HCEC 1CT (cell line): ENCODE results near the gene DAGLB.
"Not testable (repeated sequence)": the region's sequence is repeated elsewhere in the genome, so short reads cannot be mapped to it uniquely, and the experiment has no call there.

Source experiments
- DNase-seq: peaks from one replicate; pipeline ENCODE4 v3.0.0-alpha.2; 2017

Gene DAGLB

DNA sequence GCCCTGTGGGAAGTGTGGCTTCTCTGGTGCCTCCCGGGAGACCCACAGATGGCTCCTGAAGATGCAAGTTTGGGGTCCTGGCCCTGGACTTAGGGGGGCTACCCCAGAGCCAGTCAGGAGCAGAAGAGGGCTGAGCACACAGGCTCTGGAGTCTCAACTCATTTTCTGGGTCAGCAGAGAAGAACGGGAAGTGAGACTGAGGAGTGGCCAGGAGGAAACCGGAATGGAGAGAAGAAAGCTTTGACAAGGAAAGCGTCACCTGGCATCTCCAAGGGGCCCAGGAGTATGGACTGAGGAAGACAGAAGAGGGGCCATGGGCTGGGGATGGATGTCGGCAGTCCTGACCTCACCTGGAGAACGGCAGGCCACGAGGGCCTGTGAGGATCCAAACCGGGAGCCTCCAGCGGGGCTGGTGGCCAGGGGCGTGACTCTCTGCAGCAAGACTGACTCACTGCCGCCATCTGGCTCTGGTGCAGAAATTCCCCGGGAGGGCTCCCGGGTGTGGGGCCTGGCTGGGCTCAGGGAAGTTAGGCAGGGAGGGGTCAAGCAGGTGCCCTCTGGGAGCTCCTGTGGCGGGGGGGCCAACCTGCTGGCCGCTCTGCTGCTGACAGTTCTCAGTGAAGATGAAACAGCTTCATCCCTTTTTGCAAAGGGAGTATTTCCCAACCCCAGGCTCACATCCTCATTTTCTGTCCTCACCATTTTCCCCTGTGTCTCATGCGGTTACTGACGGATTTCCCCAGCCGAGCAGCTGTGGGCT lies 23.6 kb downstream of the DAGLB start:
- no peak for DNase-seq

DNA sequence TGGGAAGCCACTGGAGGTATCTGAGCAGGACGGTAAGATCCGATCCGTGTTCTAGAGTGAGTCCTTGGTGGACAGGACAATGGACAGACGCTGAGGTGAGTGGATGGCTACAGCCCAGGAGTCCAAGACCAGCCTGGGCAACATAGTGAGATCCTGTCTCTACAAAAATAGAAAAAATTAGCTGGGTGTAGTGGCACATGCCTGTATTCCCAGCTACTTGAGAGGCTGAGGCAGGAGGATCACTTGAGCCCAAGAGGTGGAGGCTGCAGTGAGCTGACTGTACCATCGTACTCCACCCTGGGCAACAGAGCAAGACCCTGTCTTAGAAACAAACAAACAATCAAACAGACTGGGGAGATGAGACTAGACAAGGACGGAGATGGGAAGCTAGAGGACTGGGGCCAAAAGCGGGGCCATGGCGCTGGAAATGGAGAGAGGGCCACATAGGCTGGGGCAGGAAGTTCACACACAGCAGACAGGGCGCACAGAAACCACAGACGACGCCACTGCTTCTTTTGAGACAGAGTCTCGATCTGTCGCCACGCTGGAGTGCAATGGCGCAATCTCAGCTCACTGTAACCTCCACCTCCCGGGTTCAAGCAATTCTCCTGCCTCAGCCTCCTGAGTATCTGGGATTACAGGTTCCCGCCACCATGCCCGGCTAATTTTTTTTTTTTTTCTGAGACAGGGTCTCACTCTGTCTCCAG lies 24.7 kb downstream of the DAGLB start:
- DNase-seq: no peak

DNA sequence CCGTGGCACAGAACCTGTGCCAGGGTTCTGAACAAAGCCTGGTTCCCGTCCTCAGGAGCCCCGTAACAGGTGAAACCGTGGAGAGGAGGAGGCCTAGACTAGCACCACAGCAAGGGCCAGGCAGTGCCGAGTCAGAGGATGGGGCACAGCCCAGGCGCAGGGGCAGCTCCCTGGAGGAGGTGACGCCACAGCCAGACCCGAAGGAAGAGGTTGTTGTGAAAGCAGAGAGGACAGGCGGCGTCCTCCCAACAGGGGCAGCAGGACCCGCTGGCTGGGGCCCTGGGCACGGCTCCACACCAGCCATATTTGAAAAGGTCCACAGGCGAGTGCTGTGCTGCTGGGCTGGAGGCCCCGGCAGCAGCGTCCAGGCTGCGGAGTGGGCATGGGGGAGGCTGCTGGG lies 25.7 kb downstream of the DAGLB start:
- DNase-seq: no peak

DNA sequence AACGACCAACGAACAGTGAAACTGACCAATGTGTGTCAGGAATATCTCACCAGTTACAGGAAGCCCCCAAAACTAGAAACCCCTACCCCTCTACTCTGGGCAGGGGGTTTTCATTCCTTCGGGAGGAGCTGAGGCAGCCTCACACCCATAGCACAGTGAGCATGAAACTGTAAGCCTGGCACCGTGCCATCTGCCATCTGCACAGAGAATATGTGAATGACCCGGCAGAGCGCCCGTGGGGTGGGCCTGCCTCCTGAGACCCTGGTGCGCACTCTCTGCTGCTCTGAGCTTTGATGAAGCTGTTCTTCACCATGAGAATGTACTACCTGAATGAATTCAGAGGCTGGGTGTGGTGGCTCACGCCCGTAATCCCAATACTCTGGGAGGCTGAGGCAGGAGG lies 27.1 kb downstream of the DAGLB start:
- no peak for DNase-seq

DNA sequence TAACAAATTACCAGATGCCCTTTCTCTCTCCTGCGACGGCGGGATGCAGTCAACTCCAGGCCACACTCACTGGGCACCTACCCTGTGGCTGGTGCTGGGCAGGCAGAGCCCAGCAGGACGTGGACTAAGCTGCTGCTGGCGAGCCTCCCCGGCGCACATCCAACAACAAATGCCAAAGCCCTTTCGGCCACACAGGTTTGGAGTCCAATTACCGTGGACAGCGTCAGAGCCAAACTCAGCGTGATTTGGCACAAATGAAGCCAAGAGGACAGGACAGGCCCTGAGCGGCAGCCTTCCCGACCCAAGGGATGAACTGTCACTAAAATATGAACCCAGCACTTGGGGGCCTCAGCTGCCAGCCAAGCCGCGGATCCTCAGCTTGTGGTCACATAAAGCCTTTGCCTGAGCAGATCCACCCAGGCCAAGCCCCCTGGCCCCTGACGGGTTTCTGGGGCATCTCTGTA lies 28.4 kb downstream of the DAGLB start:
- no peak for DNase-seq

DNA sequence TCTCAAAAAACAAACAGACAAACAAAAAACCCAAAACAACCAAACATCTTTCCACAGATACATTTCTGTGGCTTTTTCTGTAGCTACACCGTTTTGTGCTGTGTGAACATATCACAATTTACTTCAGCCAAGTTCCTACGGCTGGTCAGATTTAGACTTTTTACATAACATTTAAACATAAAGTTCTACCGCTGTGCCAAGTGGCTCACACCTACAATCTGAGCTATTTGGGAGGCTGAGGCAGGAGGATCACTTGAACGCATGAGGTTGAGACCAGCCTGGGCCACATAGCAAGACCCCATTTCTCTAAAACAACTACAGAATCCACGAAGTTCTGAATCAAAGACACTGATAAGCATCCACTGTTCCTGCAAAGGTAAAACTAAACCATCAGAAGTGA lies 30.3 kb downstream of the DAGLB start:
- no peak for DNase-seq

DNA sequence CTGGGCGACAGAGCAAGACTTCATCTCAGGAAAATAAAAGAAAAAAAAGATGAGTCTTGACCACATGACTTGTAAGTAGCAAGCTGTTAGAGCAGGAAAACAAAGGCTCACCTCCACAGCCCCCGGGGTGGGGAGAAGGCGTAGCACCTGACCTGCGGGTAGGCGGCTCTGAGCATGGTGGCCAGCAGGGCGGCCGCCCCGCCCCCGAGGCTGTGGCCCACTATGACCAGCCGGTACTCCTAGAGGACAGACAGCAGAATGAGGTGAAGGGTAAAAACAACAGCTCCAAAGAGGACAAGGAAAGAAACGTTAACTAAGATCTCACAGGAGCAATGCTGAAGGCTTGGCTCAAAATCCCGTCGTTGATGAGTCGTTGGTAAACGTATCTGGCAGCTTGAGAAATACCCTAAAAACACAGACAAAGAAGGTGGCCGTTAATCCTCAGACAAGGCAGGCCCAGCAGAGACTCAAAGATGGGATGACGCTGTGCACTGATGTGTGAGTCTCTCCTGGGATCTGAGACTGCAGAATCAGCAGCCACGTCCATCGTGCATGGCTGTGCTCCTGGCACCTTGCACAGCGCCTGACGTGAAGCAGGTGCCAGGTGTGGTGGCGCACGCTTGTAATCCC lies 31.1 kb downstream of the DAGLB start:
- DNase-seq: no peak

DNA sequence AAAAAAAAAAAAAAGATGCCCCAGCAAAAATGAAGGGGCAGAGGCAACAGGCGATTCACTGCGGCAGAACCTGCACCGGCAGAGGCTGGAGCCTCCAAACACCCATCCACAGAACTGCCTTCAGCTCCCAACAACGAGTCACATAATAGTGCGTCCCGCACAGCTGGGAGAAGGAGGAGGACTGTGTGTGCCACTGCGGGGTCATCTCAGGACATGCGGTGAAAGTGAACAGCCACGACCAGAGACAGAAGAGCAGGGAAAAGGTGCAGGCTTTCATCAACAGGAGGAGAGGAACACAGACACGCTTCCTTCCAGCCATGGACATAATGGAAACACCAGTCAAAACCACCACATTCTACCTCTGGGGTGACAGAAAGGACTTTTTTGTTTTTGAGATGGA lies 34.1 kb downstream of the DAGLB start:
- DNase-seq: no peak

DNA sequence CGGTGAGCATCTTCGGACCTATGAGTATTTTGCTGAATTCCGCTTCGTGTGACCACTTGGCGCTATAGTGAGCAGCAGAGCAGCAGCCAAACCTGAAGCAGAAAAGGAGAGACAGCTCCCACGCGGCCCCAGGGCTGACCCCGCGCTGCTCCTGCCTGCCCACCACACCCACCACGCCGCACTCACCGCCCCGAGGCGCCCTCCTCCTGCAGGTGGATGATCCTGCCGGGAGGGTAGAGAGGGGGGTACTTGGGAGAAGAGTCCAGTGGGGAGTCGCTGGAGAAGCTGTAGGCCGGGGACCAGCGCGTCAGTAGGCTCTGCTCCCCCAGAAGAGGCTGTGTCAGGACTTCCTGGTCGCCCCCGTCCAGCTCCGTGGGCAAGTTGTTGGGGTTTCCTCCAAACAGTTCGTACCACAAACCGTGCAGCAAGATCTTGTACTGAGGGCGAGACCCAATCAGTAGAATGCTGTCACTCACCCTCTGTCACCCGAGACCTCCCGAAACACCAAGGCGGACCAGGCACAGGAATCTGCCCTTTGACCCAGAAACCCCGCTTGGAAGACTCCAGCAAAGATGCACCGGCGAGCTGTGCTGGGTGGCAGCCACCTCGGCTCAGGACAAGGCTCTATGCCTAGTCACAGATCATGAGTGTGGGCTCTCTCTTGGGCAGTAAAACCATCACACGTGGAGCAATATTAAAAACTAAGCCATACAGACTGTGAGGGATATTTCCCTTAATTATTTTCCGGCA lies 37.6 kb downstream of the DAGLB start:
- no peak for DNase-seq

DNA sequence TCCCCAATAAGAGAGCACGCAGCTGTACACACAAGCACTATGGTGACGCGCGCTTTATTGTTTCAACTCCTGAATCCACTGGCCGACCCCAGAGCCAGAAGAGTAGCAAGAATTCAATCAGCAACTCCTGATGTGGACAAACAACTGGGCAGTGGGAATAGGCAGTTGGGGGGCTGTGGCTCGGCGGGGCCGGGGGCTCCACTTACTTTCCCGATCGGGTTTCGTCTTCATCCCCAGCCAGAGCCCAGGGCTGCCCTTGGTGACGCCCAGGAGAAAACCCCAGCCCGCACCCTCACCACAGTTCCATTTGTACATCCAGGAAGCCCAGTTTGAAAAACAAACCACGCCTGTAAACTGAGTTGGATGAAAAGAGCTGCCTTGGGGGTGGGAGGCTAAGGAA lies 38.7 kb downstream of the DAGLB start:
- no peak for DNase-seq

DNA sequence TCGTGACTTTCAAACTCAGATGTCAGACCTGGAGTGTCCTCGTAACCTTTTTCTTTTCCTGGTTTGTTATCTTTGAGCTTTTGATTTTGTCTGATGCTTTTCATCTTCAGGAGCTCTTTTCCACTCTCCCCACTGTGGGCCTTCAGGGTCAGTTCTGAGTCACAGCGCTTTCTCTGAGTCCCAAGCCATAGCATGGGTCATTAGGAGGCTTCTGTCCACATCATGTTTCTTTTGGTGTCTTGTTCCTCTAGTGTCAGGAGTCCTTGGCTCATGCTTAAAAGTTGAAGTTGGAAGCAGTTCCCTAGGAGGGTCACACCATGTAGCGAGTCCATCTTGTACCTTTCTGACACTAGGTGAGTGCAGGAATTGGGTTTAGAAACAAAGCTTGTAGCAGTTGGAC lies 40.3 kb downstream of the DAGLB start:
- no peak for DNase-seq

DNA sequence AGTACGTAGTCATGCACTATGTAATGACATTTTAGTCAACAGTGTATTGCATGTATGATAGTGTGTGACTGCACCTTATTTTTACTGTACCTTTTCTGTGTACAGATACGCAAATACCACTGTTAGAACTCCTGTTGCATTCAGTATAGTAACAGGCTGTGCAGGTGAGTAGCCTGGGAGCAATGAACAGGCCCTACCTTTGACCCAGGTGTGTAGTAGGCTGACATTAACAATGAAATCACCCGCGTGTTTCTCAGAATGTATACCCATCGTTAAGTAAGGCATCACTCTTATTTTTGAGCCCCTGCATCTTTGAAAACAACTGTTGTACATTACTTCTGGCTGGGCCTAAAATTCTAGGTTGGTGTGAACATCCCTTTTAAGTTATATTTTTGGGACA lies 41.6 kb downstream of the DAGLB start:
- no peak for DNase-seq

DNA sequence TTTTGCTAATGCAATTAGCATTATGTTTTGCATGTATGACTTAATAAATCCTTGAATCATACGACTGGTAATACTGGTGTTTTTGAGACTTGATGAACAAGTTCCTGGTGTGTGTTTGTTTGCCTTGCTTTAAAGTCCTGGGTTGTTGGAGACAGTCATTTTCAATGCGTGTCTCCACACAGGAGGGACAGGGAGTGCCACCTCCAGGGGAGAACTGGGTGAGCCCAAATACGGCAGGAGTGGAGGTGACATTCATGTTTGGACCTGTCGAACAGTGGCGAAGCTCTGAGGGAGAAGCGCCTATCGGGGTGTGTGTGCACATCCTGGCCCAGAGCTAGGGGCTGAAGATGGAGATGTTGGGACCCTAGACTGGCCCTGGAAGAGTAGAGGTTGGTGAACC lies 43.8 kb downstream of the DAGLB start:
- no peak for DNase-seq

DNA sequence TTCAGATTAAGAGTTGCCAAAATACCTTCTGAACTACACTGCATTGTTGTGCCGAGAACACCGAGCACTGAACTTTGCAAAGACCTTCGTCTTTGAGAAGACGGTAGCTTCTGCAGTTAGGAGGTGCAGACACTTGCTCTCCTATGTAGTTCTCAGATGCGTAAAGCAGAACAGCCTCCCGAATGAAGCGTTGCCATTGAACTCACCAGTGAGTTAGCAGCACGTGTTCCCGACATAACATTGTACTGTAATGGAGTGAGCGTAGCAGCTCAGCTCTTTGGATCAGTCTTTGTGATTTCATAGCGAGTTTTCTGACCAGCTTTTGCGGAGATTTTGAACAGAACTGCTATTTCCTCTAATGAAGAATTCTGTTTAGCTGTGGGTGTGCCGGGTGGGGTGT lies 45.0 kb downstream of the DAGLB start:
- DNase-seq: no peak

DNA sequence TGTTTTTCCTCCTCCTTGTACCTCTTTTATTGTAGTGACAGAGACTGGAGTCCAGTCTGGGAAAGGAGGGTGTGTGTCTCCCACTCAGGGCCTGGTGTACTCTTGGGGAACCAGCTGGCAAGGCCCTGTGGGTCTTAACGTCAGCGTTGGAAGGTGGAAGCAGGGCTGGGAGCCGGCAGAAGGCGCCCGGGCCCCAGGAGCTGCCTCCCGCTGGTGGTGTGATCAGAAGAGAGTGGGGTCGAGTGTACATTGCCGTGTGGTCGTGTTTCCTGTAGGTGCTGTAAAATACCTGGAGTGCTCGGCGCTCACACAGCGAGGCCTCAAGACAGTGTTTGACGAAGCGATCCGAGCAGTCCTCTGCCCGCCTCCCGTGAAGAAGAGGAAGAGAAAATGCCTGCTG lies 45.7 kb downstream of the DAGLB start:
- DNase-seq: no peak

DNA sequence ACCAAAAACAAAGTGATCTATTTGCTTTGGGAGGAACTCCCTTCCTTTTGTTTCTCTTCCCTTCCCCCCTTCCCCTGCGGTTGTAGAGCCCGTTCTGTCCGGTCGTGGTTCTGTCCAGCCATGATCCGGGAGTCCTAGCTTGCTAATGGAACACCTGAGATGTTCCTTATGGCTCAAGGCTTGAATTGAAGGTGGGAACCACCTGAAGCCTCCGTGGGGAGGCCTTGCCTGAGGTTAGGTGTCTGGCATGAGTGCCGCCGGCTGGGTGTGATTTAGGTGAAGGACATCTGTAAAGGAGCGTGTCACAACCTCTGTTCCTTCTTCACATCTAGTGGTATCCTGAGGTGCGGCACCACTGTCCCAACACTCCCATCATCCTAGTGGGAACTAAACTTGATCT lies 46.2 kb downstream of the DAGLB start:
- DNase-seq: no peak

DNA sequence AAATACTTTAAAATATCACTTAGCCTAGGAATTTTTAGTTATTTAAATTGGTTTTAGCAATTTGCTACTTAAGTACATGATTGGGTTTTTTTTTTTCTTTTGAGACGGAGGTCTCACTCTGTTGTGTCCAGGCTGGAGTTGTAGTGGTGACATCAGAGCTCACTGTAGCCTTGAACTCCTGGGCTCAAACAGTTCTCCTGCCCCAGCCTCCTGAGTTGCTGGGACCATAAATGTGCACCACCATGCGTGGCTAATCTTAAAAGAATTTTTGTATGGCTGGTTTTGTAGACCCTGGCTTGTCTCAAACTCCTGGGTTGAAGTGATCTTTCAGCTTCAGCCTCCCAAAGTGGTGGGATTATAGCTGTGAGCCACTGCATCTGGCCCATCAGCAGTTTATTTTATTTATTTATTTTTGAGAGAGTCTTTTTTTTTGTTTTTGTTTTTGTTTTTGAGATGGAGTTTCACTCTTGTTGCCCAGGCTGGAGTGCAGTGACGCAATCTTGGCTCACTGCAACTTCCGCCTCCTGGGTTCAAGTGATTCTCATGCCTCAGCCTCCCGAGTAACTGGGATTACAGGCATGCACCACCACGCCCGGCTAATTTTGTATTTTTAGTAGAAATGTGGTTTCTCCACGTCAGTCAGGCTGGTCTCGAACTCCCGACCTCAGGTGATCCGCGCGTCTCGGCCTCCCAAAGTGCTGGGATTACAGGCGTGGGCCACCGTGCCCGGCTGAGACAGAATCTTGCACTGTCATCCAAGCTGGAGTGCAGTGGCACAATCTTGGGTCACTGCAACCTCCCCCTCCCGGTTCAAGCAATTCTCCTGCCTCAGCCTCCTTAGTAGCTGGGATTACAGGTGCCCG lies 47.3 kb downstream of the DAGLB start:
- DNase-seq: not testable (repeated sequence)

DNA sequence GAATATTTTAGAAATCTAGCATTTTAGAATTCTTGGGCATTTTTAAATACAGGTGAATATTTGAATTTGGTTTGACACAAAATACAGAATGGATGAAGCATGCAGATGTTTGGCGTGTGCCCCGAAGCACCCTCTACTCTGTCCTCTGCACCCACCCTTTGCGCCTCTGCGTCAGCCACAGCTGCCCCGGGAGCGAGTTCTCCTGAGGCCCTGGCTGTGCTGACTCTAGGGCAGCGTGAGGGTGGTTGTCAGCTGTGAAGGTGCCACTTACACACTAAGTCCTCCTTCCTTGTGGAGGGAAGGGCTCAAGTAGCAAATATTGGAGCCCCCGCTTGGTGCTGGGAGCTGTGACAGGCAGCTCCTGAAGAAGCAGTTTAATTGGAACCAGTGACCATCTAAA lies 48.4 kb downstream of the DAGLB start:
- DNase-seq: no peak

DNA sequence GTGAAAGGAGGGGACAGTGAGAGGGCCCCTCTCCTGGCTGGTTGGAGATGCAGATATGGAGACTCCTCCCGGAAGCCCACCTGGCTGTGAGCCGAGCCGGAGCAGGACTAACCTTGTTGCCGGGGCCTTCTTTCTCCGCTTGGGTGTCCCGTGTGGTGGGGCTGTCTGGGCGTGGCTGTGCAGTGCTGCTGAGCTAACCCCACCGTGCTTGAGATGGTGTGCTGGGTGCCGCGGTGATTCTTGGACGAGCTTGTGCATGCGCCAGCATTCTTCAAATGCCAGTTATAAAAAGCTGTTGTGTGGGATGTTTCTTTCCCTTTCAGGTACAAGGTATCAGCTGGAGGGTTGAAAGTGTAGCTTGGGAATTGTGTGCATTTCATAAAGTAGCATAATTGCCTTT lies 48.8 kb downstream of the DAGLB start:
- DNase-seq: no peak

DNA sequence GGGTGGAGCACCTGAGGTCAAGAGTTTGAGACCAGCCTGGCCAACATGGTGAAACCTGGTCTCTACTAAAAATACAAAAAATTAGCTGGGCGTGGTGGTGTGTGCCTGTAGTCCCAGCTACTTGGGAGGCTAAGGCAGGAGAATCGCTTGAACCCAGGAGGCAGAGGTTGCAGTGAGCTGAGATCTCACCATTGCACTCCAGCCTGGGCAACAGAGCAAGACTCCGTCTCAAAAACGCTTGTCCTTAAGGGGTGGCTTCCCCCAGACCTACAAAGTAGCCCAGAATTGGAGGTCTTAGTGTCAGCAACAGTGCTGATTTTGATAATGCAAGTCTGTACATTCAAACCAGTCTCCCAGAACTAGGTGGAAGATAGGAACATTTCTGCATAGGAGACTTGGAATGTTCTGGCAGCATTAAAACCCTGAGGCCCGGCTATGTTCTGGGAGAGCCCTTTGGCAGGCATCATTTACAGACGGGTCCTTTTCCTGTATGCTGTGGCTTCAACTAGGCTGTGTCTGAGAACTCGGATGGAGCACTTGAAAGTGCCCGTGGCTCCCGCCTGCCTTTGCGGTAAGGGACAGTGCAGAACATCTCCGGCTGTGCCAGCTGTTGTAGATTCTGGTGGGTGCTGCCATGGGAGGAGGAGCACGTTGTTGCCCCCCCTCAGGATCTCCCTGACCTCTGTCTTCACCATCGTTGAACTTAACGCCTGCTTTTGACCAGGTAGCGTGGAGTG lies 49.8 kb downstream of the DAGLB start:
- not testable (repeated sequence) for DNase-seq

DNA sequence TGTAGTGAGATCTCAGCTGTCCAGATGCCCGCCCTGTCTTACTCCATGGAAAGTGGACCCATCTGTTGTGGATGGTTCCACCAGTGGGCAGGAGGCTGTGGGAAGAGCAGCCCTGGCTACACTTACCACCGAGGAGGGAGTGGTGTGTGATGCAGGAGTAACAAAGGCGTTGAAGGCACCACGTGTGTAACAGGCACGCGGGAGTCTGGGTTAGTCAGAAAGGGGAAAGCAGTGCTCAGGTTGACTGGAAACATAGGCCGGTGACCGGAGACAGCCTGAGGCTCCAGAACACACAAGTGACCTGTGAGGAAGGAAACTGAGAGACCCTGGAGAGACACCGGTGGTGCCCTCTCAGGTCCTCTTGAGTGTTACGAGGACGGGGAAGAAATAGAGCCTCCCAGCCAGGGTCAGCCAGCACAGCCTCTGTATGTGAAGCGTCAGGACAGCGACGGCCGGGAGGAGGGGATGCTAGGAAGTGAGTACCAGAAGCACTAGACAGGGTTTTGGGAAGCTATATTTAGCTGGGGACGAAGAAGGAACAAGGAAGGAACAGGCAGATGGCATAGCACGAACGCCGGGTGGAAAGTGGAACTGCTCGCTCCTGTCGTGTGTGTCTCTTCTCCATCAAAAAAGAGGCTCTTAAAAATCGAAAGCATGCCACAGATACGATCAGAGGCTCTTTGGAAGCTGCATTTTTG lies 51.7 kb downstream of the DAGLB start:
- DNase-seq: no peak
